ENCODE results near the gene SCGB1D4. TPM values are rescaled to one million over a fixed set of nuclear protein-coding genes. Genes with fewer than 3 reads are reported as not detected.
"Not testable (repeated sequence)": the region's sequence is repeated elsewhere in the genome, so short reads cannot be mapped to it uniquely, and the experiment has no call there.

Gene SCGB1D4, protein sequence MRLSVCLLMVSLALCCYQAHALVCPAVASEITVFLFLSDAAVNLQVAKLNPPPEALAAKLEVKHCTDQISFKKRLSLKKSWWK
- total RNA-seq (2021; fragmentation: NEBNext Ultra II Directional; extraction: Animal tissue kit (Norgen Biotek cat#: 25700)): not detected
- long read RNA-seq: 0 reads

DNA sequence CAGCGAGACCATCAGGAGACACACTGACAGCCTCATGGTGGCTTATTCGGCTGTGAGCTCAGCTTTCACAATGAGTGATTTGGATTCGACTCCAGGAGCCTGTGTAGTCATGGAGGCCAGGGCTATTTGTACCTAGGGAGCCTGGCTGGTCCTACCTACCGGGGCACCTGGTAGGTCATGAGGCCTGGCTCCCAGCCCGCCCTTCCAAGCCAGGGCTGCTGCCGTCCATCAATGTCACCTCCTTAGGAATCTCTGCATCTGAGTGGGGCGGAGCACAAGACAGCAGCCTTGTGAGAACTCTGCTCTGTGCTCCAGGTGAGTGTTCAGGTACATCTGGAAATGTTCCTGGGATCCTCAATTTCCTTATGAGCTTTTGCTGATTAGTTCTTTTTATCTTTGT is at the start of gene SCGB1D4:
SCGB1D4 (minus strand) TSS at position 101 of the 400 bp plus-strand sequence; CDS start at position 36, 65 bp downstream.
- Mint-ChIP-seq H3K4me3 (no peak within 1 kb of the TSS), H3K9me3 (no peaks in the 10 kb centered on the region), H3K4me1 (ENCODE audit: low read depth) (no peaks in the 10 kb centered on the region), H3K36me3 (ENCODE audit: low read depth) (no peaks in the 10 kb centered on the region), H3K27me3 (ENCODE audit: insufficient read depth) (peaks cover 29% of the 10 kb centered on the region), H3K27ac (no peak within 1 kb of the TSS)
- DNase-seq: no peak
- TF ChIP-seq, protein P1, sequence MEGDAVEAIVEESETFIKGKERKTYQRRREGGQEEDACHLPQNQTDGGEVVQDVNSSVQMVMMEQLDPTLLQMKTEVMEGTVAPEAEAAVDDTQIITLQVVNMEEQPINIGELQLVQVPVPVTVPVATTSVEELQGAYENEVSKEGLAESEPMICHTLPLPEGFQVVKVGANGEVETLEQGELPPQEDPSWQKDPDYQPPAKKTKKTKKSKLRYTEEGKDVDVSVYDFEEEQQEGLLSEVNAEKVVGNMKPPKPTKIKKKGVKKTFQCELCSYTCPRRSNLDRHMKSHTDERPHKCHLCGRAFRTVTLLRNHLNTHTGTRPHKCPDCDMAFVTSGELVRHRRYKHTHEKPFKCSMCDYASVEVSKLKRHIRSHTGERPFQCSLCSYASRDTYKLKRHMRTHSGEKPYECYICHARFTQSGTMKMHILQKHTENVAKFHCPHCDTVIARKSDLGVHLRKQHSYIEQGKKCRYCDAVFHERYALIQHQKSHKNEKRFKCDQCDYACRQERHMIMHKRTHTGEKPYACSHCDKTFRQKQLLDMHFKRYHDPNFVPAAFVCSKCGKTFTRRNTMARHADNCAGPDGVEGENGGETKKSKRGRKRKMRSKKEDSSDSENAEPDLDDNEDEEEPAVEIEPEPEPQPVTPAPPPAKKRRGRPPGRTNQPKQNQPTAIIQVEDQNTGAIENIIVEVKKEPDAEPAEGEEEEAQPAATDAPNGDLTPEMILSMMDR (IDR thresholded peaks at IDR 0.05): no peak

DNA sequence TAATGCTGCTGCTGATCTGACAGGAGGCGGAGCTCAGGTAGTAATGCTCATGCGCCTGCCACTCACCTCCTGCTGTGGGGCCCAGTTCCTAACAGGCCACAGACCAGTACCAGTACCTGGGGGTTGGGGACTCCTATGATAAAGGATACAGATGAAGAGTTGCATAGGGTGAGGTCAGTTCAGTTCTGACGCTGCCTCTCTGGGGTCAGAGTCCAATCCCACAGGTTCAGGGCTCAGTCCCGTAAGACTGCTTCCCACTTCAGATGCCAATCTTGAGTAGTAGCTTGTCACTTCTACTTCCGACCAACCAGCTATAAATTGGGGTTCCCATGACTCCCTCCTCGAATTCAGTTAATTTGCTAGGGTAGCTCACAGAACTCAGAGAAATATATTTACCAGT is 47.0 kb upstream of the SCGB1D4 start:
- Mint-ChIP-seq H3K36me3 (ENCODE audit: low read depth) (no peaks in the 10 kb centered on the region), H3K27me3 (ENCODE audit: insufficient read depth) (peaks cover 14% of the 10 kb centered on the region), H3K9me3 (no peaks in the 10 kb centered on the region; the same call in 1 of the 2 replicates), H3K27ac (no peak overlapping the region), H3K4me3 (no peak overlapping the region), H3K4me1 (ENCODE audit: low read depth) (no peaks in the 10 kb centered on the region)
- no peak for DNase-seq
- TF ChIP-seq, protein P1 (IDR thresholded peaks at IDR 0.05): no peak

DNA sequence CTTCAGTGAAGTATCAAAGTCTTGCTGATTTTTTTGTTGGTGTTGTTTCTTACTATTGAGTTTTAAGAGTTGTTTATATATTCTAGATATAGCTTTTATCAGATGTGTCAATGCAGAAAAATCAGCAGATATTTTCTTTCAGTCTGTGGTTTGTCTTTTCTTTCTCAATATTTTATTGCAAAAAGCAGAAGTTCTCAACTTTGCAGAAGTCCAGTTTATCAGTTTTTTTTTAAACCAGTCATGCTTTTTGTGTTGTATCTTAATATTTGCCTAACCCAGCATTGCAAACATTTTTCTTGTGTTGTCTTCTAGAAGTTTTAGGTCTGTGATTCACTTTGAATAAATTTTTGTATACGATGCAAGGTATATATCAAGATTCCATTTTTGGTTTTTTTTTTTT is 45.3 kb upstream of the SCGB1D4 start:
- Mint-ChIP-seq H3K9me3 (no peaks in the 10 kb centered on the region; the same call in 1 of the 2 replicates), H3K36me3 (ENCODE audit: low read depth) (no peaks in the 10 kb centered on the region), H3K27ac (no peak overlapping the region), H3K4me3 (no peak overlapping the region), H3K4me1 (ENCODE audit: low read depth) (no peaks in the 10 kb centered on the region), H3K27me3 (ENCODE audit: insufficient read depth) (peaks cover 21% of the 10 kb centered on the region)
- TF ChIP-seq, protein P1 (IDR thresholded peaks at IDR 0.05): no peak
- no peak for DNase-seq

DNA sequence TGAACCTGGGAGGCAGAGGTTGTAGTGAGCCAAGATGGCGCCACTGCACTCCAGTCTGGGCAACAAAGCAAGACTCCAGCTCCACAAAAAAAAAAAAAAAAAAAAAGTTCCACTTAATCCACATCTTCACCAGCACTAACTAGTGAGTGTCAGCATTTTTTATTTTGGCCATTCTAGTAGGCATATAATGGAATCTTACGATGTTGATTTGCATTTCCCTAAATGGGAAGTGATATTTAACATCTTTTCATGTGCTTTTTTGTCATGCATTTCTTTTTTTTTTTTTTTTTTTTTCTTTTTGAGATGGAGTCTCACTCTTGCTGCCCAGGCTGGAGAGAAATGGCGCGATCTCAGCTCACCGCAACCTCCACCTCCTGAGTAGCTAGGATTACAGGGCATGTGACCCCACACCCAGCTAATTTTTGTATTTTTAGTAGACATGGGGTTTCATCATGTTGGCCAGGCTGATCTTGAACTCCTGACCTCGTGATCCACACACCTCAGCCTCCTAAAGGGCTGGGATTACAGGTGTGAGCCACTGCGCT is 44.8 kb upstream of the SCGB1D4 start:
- not testable (repeated sequence) for DNase-seq; H3K4me1 Mint-ChIP-seq (ENCODE audit: low read depth); H3K27ac Mint-ChIP-seq; H3K36me3 Mint-ChIP-seq (ENCODE audit: low read depth); H3K4me3 Mint-ChIP-seq; H3K9me3 Mint-ChIP-seq
- peaks cover 26% of the 10 kb centered on the region for H3K27me3 Mint-ChIP-seq (ENCODE audit: insufficient read depth)

DNA sequence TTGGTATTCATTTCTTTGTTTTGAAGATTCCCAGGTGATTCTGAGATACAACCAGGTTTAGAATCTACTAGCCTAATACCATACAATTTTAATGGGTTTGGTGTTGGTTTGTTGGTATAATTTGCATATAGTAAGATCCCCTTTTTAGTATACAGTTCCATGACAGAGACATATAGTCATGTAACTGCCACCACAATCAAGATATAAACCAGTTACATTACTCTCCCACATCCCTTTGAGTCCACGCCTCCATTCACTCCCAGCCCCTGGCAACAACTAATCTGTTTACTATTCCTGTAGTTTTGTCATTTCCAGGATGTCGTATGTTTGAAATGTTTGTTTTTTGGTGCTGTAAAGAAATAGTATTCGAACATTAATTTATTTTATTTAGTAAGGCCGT is 42.7 kb upstream of the SCGB1D4 start:
- no peaks in the 10 kb centered on the region for H3K4me1 Mint-ChIP-seq (ENCODE audit: low read depth)
- no peaks in the 10 kb centered on the region for H3K36me3 Mint-ChIP-seq (ENCODE audit: low read depth)
- no peak for DNase-seq
- no peak overlapping the region for H3K4me3 Mint-ChIP-seq
- H3K27ac Mint-ChIP-seq: no peak overlapping the region
- no peaks in the 10 kb centered on the region; the same call in 1 of the 2 replicates for H3K9me3 Mint-ChIP-seq
- H3K27me3 Mint-ChIP-seq (ENCODE audit: insufficient read depth): peaks cover 38% of the 10 kb centered on the region
- TF ChIP-seq, protein P1 (IDR thresholded peaks at IDR 0.05): no peak

DNA sequence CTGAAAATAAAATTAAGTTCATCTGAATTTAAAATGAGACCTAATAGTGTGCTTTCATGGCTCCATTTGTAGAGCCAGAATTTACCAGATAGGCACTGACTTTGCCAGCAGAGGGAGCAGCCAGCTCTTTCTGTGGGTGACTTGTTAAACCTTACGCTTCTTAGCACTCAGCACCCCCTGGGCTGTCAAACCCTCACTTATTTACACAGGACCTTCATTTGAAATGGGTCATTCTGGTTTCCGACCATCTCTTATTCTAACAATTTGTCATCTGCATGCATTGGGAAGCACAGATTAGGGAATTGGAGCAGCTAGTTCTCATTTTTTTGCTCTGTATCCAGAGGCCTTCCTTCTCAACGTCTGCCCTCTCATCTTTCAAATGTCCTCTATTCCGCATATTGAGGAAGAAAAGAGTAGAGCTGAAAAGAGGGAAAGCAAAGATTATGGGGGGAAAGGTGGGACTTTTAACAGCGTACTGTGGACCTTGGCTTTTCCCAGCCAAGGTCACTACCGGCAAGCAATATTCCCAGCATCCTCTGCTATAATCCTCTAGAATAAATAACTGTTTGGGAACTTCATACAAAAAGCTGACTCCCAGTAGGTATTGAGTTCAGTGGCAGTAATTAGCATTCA is 41.5 kb upstream of the SCGB1D4 start:
- Mint-ChIP-seq H3K36me3 (ENCODE audit: low read depth) (no peaks in the 10 kb centered on the region), H3K4me1 (ENCODE audit: low read depth) (no peaks in the 10 kb centered on the region), H3K27ac (no peak overlapping the region), H3K27me3 (ENCODE audit: insufficient read depth) (peaks cover 50% of the 10 kb centered on the region), H3K4me3 (no peak overlapping the region), H3K9me3 (no peaks in the 10 kb centered on the region; the same call in 1 of the 2 replicates)
- peak; percentile 38 for DNase-seq
- TF ChIP-seq, protein P1 (IDR thresholded peaks at IDR 0.05): peak; percentile 78
